ENCODE data around the gene SPTBN1. TPM values are rescaled to one million over a fixed set of nuclear protein-coding genes. Genes with fewer than 3 reads are reported as not detected.

Gene SPTBN1
- total RNA-seq, 1 experiment from 2014 or later = 204 TPM

GRCh38 chr2:54565551-54565950 is 109.4 kb downstream of the SPTBN1 start:
- ATAC-seq (no peak), DNase-seq (ENCODE audit: low spot score) (no peak)
- Mint-ChIP-seq H3K4me1 (peaks cover 77% of the 10 kb centered on the region), H3K27me3 (ENCODE audit: low read depth) (no peaks in the 10 kb centered on the region), H3K36me3 (no peaks in the 10 kb centered on the region), H3K9me3 (no peaks in the 10 kb centered on the region), H3K4me3 (no peak overlapping the region), H3K27ac (peak overlapping the region; percentile 23; the same call in 1 of the 2 replicates)
- POLR2A ChIA-PET = no interaction called here
- CTCF ChIA-PET = no interaction called here
- TF ChIP-seq KAT7 (CRISPR knock-in tag; IDR thresholded peaks at IDR 0.05; ENCODE audit: borderline replicate concordance) = no peak
- no peak for TF ChIP-seq ZSCAN18 (CRISPR knock-in tag; IDR thresholded peaks at IDR 0.05)
- TF ChIP-seq GABPB1 (CRISPR knock-in tag; IDR thresholded peaks at IDR 0.05) = no peak
- TF ChIP-seq CTCF (IDR thresholded peaks at IDR 0.05) = no peak
- no peak for TF ChIP-seq CDX4 (CRISPR knock-in tag; IDR thresholded peaks at IDR 0.05; ENCODE audit: borderline replicate concordance)
- TF ChIP-seq CBFB (CRISPR knock-in tag; IDR thresholded peaks at IDR 0.05; ENCODE audit: low read depth) = no peak
- no peak for TF ChIP-seq ATF2 (CRISPR knock-in tag; IDR thresholded peaks at IDR 0.05; ENCODE audit: borderline replicate concordance, low read depth)
- no peak for TF ChIP-seq ZNF396 (CRISPR knock-in tag; IDR thresholded peaks at IDR 0.05; ENCODE audit: borderline replicate concordance)
- TF ChIP-seq MYBL2 (CRISPR knock-in tag; IDR thresholded peaks at IDR 0.05) = no peak
- TF ChIP-seq SP1 (CRISPR knock-in tag; conservative IDR thresholded peaks at IDR 0.05) = no peak
- TF ChIP-seq IRF1 (CRISPR knock-in tag; IDR thresholded peaks at IDR 0.05) = no peak
- TF ChIP-seq AR (CRISPR knock-in tag; IDR thresholded peaks at IDR 0.05) = no peak
- TF ChIP-seq NFE2L1 (CRISPR knock-in tag; IDR thresholded peaks at IDR 0.05) = no peak
- TF ChIP-seq ZNF532 (CRISPR knock-in tag; IDR thresholded peaks at IDR 0.05; ENCODE audit: borderline replicate concordance) = no peak
- TF ChIP-seq ZNF281 (CRISPR knock-in tag; IDR thresholded peaks at IDR 0.05) = no peak
- no peak for TF ChIP-seq STAT6 (CRISPR knock-in tag; conservative IDR thresholded peaks at IDR 0.05; ENCODE audit: low read depth)

All from WTC11 (cell line).